Measurements from ENCODE around the gene PIGW.
A peak's percentile ranks its signal among the peaks of the same experiment; 100 is the strongest.

Gene PIGW, protein sequence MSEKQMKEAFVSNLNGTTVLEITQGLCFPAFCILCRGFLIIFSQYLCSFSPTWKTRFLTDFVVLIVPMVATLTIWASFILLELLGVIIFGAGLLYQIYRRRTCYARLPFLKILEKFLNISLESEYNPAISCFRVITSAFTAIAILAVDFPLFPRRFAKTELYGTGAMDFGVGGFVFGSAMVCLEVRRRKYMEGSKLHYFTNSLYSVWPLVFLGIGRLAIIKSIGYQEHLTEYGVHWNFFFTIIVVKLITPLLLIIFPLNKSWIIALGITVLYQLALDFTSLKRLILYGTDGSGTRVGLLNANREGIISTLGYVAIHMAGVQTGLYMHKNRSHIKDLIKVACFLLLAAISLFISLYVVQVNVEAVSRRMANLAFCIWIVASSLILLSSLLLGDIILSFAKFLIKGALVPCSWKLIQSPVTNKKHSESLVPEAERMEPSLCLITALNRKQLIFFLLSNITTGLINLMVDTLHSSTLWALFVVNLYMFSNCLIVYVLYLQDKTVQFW

GRCh38 chr17:36534840-36535668, at the start of gene PIGW, which contains the start of gene MYO19:
Gene PIGW (plus strand): TSS chr17:36534987. CDS start chr17:36537102, 2,115 bp downstream.
Gene MYO19 (minus strand): TSS chr17:36534868. CDS start chr17:36532538, 2,330 bp downstream.
- DNase-seq, result peak in 1 of 2 experiments; percentile 32

DNA sequence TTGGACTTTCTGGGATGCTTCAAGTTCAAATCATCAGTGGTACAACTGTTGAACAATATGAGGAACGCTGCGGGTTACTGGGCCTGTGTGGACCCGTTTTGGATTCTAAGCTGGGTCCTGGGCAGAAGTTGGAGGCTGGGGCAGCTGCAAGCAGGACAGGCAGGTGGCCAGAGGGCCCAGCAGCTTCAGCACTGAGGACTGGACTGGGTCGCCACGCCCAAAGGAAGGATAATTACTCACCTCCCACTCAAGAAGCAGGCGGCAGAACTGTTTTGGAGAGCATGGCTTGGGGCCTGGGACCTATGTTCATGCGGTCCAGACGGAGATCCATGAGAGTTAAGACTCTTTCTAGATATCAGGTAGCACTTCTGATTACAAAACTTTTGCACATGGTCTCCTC, 49.8 kb upstream of the PIGW start:
- no peak for DNase-seq

DNA sequence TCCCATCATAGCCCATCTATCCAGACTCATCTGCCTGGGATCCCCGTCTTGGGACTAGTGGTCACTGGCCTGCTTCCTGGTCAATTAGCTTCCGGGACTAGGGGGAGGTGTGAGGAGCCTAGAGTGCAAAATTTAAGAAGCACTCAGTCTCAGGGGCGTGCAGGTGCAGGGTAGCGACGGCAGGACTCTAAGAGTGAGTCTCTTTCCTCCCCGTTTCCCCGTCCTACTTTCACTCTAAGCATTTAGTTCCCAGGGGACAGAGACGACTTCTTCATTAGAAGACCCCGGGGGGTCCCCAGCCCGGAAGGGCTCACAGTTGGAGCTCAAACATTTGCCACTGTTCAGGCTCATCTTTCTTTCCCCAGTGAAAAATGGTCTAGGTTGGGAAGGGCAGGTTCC, 49.0 kb upstream of the PIGW start:
- no peak for DNase-seq

- DNase-seq, result peak; percentile 76 to 86
Measured at GRCh38 chr17:36486204-36487194, 48.3 kb upstream of the PIGW start, which contains the start of gene ZNHIT3. Gene ZNHIT3 (plus strand): TSS chr17:36486681. CDS start chr17:36486700, 19 bp downstream.

- no peak for DNase-seq
Measured at GRCh38 chr17:36493956-36494355, 40.8 kb upstream of the PIGW start.

GRCh38 chr17:36494674-36495073, 40.1 kb upstream of the PIGW start:
- DNase-seq, result no peak

DNA sequence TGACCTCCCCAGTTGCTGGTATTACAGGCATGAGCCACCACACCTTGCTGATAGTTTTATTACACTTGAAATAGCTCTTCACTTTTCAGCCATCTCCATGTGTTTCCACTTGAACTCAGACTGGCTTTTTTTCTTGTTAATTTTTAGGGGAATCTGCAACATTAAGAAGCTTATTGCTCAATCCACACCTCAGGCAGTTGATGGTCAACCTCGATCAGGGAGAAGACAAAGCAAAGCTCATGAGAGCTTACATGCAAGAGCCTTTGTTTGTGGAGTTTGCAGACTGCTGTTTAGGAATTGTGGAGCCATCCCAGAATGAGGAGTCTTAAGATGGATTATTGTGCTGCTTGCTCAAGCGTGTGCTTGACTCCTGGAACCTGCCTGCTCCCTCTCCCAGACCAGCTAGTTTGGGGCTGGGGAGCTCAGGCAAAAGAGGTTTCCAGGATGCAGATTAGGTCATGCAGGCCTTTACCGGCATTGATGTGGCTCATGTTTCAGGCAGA, 39.7 kb upstream of the PIGW start:
- no peak for DNase-seq

DNA sequence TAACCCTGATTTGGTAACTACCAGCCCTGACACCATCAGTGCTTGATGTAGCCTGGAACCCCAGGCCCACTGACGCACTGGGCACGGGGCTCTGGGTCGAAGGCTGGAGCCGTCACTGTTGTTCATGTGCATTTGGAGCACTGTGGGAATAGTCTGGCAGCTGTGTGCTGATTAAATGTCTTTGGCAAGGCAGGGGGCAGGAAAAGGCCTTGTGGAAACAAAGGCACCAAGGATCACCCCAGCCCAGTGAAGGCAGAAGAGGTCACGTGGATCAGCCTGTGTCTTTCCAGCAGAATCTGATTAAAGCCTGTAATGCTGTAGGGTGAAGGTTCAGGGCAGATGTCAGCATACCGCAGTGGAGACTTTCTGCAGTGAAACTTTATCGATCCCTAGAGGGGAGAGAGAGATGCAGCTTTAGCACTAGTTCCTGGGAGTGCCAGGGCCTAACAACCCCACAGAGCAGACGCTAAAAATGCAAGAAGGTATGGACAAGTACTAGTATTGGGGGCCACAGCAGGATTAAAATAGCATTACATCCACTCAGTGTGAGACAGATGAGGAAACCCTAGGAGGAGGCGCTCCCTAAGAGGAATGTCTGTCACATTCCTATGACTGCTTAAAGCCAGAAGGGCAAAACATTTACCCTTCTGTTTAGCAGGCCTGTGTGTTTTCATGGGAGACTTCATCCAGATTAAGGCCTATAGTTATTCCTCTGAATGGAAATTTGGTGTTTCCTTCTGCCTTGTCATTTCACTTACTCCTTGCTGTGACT, 38.6 kb upstream of the PIGW start:
- DNase-seq, result no peak

DNA sequence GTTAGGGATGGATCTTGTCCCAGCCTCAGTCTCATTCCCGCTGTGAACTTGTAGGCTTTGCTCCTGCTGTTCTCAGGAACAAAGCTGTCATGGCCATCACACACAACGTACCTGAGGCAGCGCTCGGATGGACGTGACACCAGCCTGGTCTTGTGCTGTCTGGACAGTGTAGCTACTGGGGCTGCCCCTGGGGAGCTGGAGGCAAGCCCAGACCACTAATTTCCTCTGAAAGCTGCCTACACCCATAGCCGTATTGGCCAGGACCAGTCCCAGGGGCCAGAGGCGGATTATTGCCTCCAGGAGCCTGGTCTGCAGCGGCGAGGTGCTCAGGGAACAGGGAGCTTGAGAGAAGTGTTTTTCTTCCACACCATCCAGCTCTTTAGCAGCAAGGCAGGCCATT, 36.6 kb upstream of the PIGW start:
- DNase-seq, result no peak

DNA sequence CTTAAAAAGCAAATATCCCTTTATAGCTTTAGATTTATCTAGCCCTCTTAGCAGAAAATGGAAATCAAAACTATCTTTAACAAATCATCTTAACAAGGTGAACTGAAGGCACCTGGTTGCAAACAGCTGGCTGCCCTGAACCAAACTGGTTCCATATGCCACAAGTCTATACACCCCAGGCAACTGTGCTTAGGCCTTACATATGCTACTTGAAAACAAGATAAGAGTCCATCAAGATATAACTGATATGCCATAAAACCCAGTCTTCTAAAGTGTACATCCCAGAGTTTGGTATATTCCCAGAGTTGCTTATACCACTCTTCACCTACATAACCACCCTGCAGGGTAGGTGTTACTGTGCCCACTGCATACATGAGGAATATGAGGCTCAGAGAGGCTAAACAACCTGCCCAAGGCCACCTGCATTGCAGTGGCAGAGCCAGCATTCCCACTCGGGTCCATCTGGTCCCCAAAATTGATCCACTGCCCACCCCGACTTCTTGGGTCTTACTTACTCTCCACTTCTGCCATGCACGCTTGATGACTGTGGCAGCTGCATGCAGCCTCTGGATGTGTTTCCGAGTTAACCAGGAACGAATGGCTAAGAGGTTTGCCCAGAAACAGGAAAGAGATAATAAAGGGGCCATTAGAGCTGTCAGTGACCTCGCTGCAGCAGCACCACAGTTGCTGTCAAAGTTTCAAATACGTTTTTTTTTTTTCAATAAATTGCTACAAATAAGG, 36.1 kb upstream of the PIGW start:
- no peak for DNase-seq

DNA sequence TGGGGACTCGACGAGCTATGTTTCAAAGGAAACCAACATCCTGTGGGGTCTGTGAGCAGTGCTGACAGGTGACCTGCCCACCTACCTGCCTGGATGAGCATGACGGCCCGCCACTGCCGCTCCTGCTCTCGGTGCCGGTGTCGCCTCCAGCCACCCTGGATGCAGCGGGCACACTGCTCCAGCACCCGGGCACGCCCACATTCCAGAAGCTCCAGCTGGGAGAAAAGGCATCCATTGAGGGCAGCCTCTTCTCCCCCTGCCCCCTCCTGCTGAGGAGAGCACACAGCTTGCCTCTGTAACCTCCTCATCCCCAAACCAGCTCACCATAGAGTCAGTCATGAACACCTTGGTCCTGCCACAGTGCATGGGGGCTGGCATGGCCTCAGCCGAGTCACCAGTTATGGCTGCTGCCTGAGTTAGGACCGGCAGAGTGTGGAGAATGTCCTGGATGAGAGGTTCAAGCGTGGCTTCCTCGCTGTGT, 34.0 kb upstream of the PIGW start:
- DNase-seq, result no peak

GRCh38 chr17:36501351-36501750, 33.4 kb upstream of the PIGW start:
- no peak for DNase-seq

- DNase-seq, result no peak
Measured at GRCh38 chr17:36501963-36502362, 32.8 kb upstream of the PIGW start.

- DNase-seq, result no peak
Measured at GRCh38 chr17:36503456-36504155, 31.2 kb upstream of the PIGW start.

DNA sequence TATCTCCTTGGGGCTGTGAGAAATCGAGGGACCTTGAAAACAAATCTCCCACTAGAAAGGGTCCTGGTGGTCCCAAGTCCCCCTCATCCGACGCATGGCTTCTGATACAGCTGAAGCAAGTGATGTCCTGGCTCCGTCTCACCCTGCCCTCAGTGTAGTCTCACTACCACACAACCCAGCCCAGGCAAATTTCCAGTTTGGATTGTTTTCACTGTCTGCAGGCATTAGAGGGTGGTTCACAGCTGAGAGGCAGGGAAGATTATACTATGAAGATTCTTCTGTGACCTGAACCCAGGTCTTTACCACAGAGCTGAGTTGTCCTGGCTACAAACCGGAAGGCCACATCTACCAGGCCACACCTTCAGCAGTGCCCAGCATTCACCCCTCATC, 30.6 kb upstream of the PIGW start:
- DNase-seq, result no peak

DNA sequence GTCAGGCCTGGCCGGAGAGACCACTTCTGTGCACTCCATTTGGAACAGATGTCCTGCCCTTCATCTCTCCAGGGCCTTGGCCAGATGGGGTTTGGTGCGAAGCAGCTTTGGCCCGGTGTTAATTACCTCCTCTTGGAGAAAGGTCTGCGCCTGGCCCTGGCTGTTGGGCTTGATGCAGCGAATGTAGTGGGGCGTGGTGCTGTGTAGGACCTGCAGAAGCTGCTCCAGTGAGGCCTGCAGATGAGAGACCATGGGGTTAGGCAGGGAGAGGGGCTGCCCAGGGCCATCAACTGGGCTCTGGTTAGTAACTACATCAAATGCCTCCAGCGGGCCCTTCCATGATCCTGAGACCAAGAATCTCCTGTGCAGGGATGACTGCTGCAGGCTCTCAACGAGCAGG, 29.6 kb upstream of the PIGW start:
- DNase-seq, result no peak

DNA sequence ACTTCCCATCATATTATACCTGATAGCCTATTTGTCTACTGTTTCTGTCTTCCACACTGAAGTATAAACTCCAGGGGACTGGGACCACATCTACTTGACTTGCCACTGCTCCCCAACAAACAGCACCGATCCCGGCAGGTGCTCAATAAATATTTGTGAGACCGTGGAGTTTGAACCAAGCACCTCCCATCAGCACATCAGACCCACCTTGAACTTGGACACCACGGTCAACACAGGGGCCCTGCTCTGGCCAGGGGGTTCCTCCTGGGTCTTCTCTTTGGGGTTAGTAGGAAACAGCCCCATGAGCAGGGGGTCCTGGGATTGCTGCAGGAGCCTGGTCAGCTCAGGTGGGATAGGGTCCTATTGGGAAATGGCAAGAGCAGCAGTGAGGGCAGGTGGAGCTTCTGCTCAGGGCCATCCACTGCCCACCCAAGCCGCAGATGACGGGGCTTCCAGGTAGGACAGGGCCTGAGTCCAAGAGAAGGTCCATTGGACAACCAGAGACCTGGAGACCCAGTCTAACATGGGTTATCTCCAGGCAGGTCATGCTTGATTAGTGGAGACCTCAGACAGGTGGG, 28.4 kb upstream of the PIGW start:
- DNase-seq, result no peak

GRCh38 chr17:36506831-36507230, 28.0 kb upstream of the PIGW start:
- DNase-seq, result no peak

DNA sequence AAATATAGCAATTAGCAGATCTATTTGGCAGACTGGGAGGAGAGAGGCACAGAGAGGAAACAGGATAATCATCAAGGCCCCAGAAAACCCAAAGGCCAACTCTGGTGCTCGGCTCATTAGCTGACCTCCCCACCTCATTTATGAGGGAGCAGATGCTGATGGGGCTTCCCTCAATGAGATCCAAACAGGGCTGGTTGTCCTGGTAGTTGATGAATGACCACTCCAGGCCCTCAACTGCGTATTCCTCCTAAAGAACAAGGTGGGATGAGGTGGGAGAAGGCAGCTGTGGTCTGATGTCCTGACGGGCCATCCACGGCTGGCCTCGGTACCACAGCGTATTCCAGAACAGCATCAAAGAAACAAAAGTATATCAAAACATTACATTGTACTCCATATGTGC, 27.5 kb upstream of the PIGW start:
- no peak for DNase-seq
